ENCODE data around the gene KDM2B.

DNA sequence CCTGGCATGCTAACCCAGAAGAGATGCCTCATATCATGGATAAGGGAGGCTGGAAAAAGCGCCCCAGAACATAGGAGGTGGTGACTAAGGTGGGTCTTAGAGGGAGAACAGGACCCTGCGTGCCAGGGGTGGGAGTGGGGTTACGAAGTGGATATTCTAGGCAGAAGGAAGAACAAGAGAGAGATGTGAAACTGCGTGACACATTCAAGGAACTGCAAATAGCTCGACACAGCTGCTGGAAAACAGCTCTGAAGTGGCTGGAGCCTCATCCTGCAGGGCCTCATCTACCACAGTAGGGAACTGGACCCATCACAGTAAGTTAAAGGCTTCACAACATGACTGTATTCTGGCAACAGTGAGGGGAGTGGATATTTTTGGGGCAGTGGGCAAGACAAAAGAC, 119.8 kb downstream of the KDM2B start:
- TF ChIP-seq, protein P1, sequence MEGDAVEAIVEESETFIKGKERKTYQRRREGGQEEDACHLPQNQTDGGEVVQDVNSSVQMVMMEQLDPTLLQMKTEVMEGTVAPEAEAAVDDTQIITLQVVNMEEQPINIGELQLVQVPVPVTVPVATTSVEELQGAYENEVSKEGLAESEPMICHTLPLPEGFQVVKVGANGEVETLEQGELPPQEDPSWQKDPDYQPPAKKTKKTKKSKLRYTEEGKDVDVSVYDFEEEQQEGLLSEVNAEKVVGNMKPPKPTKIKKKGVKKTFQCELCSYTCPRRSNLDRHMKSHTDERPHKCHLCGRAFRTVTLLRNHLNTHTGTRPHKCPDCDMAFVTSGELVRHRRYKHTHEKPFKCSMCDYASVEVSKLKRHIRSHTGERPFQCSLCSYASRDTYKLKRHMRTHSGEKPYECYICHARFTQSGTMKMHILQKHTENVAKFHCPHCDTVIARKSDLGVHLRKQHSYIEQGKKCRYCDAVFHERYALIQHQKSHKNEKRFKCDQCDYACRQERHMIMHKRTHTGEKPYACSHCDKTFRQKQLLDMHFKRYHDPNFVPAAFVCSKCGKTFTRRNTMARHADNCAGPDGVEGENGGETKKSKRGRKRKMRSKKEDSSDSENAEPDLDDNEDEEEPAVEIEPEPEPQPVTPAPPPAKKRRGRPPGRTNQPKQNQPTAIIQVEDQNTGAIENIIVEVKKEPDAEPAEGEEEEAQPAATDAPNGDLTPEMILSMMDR (IDR thresholded peaks at IDR 0.05), result no peak
- TF ChIP-seq EP300 (IDR thresholded peaks at IDR 0.05), result no peak
